OCI-LY1 (cell line): ENCODE data around the gene ADCK1.

Experiments used
- H2AFZ ChIP-seq: fragments of 200-600 bp; sonication (generic), shearing (Covaris generic); 2 replicates; pipeline ENCODE4 v1.6.0; 2014; ENCODE audit warnings: antibody characterized with exemption, mild to moderate bottlenecking, low read length
- H3F3A ChIP-seq: fragments of 200-600 bp; sonication (generic), shearing (Covaris generic); 2 replicates; pipeline ENCODE4 v1.6.0; 2014; ENCODE audit warnings: mild to moderate bottlenecking, antibody characterized with exemption, low read length, moderate library complexity; ENCODE audit not compliant: insufficient read depth
- H3K27ac ChIP-seq: fragments of 200-600 bp; sonication (generic); 2 replicates; pipeline ENCODE4 v1.5.1; 2014; ENCODE audit warnings: low read length, mixed run types, mild to moderate bottlenecking, low read depth; ENCODE audit not compliant: poor library complexity, severe bottlenecking
- H3K27me3 ChIP-seq: fragments of 200-600 bp; sonication (generic); 2 replicates; pipeline ENCODE4 v1.6.0; 2014; ENCODE audit warnings: antibody characterized with exemption, mild to moderate bottlenecking, low read length, moderate library complexity; ENCODE audit not compliant: insufficient read depth
- H3K36me3 ChIP-seq: fragments of 200-600 bp; sonication (generic); 2 replicates; pipeline ENCODE4 v1.6.1; 2014; ENCODE audit warnings: mild to moderate bottlenecking, antibody characterized with exemption, low read length, moderate library complexity, mixed read lengths; ENCODE audit not compliant: insufficient read depth
- H3K4me1 ChIP-seq: fragments of 200-600 bp; sonication (generic); 2 replicates; pipeline ENCODE4 v1.5.1; 2014; ENCODE audit warnings: mild to moderate bottlenecking, low read length, moderate library complexity; ENCODE audit not compliant: insufficient read depth, severe bottlenecking
- H3K4me2 ChIP-seq: fragments of 200-600 bp; sonication (generic), shearing (Covaris generic); 2 replicates; pipeline ENCODE4 v1.6.1; 2014; ENCODE audit warnings: low read length
- H3K4me3 ChIP-seq: fragments of 200-600 bp; sonication (generic); 2 replicates; pipeline ENCODE4 v1.5.1; 2014; ENCODE audit warnings: low read length, low read depth, mild to moderate bottlenecking, mixed read lengths; ENCODE audit not compliant: poor library complexity, severe bottlenecking
- H3K79me2 ChIP-seq: fragments of 200-600 bp; shearing (Covaris generic); 2 replicates; pipeline ENCODE4 v1.6.1; 2016; ENCODE audit warnings: mixed run types, low read length, mixed read lengths; ENCODE audit not compliant: insufficient read depth
- H3K9ac ChIP-seq: fragments of 200-600 bp; sonication (generic), shearing (Covaris generic); 2 replicates; pipeline ENCODE4 v1.6.1; 2014; ENCODE audit warnings: mild to moderate bottlenecking, low read length, mixed read lengths
- H3K9me2 ChIP-seq: fragments of 200-600 bp; sonication (generic), shearing (Covaris generic); 2 replicates; pipeline ENCODE4 v1.6.1; 2014; ENCODE audit warnings: low read depth, mild to moderate bottlenecking, low read length, mixed read lengths
- H3K9me3 ChIP-seq: fragments of 200-600 bp; shearing (Covaris generic); 2 replicates; pipeline ENCODE4 v1.6.1; 2014; ENCODE audit warnings: low read length, mixed read lengths
- H4K20me1 ChIP-seq: fragments of 200-600 bp; sonication (generic), shearing (Covaris generic); 2 replicates; pipeline ENCODE4 v1.6.0; 2016; ENCODE audit warnings: mild to moderate bottlenecking, low read length; ENCODE audit not compliant: insufficient read depth
- CTCF ChIP-seq: fragments of 200-600 bp; sonication (generic), shearing (Covaris generic); IDR thresholded peaks from 2 replicates; pipeline ENCODE4 v1.5.1; 2017; ENCODE audit warnings: mild to moderate bottlenecking, antibody characterized with exemption, low read length, moderate library complexity, mixed read lengths
- EZH2 ChIP-seq: fragments of 200-600 bp; sonication (generic), shearing (Covaris generic); IDR thresholded peaks from 2 replicates; pipeline ENCODE4 v1.8.0; 2017; ENCODE audit warnings: borderline replicate concordance, mixed run types, mild to moderate bottlenecking, antibody characterized with exemption, low read length, moderate library complexity, mixed read lengths

The ADCK1 gene

GRCh38 chr14:77856941-77857340 lies 57.0 kb downstream of the ADCK1 start:
- H3K9me3 ChIP-seq: no peaks in the 10 kb centered on the region
- H3K27me3 ChIP-seq: no peaks in the 10 kb centered on the region

GRCh38 chr14:77859934-77860570 lies 60.1 kb downstream of the ADCK1 start:
- Histone ChIP-seq H3K79me2 (no peaks in the 10 kb centered on the region), H3K9ac (no peak overlapping the region), H3K9me3 (no peaks in the 10 kb centered on the region), H3K27ac (no peak overlapping the region), H2AFZ (no peak overlapping the region), H4K20me1 (no peaks in the 10 kb centered on the region), H3K4me2 (no peak overlapping the region), H3F3A (no peaks in the 10 kb centered on the region), H3K9me2 (no peaks in the 10 kb centered on the region), H3K27me3 (no peaks in the 10 kb centered on the region), H3K4me1 (no peaks in the 10 kb centered on the region), H3K4me3 (no peak overlapping the region), H3K36me3 (no peaks in the 10 kb centered on the region)
- no peak for TF ChIP-seq EZH2
- TF ChIP-seq CTCF: no peak

More at GRCh38 chr14:77856941-77857340, 57.0 kb downstream of the ADCK1 start:
- Histone ChIP-seq H4K20me1 (no peaks in the 10 kb centered on the region), H3K4me3 (no peak overlapping the region), H3K9me2 (no peaks in the 10 kb centered on the region), H3K27ac (no peak overlapping the region), H3K9ac (no peak overlapping the region), H3K79me2 (no peaks in the 10 kb centered on the region), H3K4me1 (no peaks in the 10 kb centered on the region), H3F3A (no peaks in the 10 kb centered on the region), H2AFZ (no peak overlapping the region), H3K36me3 (no peaks in the 10 kb centered on the region), H3K4me2 (no peak overlapping the region)
- no peak for TF ChIP-seq CTCF
- no peak for TF ChIP-seq EZH2

GRCh38 chr14:77861201-77861600 lies 61.3 kb downstream of the ADCK1 start:
- Histone ChIP-seq H3K36me3 (no peaks in the 10 kb centered on the region), H3F3A (no peaks in the 10 kb centered on the region), H2AFZ (no peak overlapping the region), H4K20me1 (no peaks in the 10 kb centered on the region), H3K4me2 (no peak overlapping the region), H3K4me1 (no peaks in the 10 kb centered on the region), H3K79me2 (no peaks in the 10 kb centered on the region), H3K9me3 (no peaks in the 10 kb centered on the region), H3K27me3 (no peaks in the 10 kb centered on the region), H3K27ac (no peak overlapping the region), H3K4me3 (no peak overlapping the region), H3K9me2 (no peaks in the 10 kb centered on the region), H3K9ac (no peak overlapping the region)
- no peak for TF ChIP-seq CTCF
- TF ChIP-seq EZH2: no peak
